Stomach (tissue), 4 donors: ENCODE data around the gene PYGB.

ENCODE experiments used
- POLR2A ChIP-seq, 4 donors: fragments of 450-650 bp; IDR thresholded peaks; one replicate each; pipeline ENCODE4 v1.6.1; 2016; ENCODE audit warnings: antibody characterized with exemption in 4 of 4, control low read depth in 2 of 4, mild to moderate bottlenecking in 1 of 4, moderate library complexity in 1 of 4
- POLR2AphosphoS5 ChIP-seq, 3 donors: sonication (generic); formaldehyde crosslinking; IDR thresholded peaks; one replicate each; pipeline ENCODE4 v1.6.1; 2016; ENCODE audit warnings: antibody characterized with exemption in 3 of 3
- TF ChIP-seq, protein P1 (sequence below), 7 experiments: fragments of 450-650 bp in 4 of 7; fragments of 200-600 bp in 3 of 7; sonication (generic) in 3 of 7; IDR thresholded peaks; one replicate each; pipeline ENCODE4 v1.5.1; 2016 to 2019; ENCODE audit warnings: antibody characterized with exemption in 7 of 7, control low read depth in 2 of 7, mild to moderate bottlenecking in 1 of 7

DNA sequence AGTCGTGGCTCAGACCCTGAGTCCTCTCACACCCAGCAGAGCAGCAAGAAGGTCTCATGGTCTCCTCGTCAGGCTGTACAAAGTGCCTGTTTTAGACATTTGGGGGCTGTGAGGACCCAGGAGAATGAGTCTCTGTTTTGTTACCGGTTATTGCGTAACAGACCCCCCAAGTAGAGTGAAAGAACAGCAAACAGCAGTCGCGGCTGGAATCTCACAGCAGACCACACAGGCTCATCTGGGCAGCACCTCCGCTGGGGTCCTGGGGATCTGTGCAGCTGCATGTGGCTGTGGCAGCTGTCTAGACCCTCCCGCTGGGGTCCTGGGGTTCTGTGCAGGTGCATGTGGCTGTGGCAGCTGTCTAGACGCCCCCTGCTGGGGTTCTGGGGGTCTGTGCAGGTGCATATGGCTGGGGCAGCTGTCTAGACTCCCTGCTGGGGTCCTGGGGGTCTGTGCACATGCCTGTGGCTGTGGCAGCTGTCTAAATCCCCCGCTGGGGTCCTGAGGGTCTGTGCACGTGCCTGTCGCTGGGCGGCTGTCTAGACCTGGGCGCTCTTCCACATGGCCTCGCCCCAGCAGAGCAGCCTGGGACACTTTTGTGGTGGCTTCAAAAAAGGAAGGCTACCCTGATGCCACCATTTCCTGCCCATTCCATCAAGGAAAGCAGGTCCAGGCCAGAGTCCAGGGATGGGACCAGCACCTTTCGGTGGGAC, 27.7 kb upstream of the PYGB start:
- TF ChIP-seq, protein P1, sequence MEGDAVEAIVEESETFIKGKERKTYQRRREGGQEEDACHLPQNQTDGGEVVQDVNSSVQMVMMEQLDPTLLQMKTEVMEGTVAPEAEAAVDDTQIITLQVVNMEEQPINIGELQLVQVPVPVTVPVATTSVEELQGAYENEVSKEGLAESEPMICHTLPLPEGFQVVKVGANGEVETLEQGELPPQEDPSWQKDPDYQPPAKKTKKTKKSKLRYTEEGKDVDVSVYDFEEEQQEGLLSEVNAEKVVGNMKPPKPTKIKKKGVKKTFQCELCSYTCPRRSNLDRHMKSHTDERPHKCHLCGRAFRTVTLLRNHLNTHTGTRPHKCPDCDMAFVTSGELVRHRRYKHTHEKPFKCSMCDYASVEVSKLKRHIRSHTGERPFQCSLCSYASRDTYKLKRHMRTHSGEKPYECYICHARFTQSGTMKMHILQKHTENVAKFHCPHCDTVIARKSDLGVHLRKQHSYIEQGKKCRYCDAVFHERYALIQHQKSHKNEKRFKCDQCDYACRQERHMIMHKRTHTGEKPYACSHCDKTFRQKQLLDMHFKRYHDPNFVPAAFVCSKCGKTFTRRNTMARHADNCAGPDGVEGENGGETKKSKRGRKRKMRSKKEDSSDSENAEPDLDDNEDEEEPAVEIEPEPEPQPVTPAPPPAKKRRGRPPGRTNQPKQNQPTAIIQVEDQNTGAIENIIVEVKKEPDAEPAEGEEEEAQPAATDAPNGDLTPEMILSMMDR (IDR thresholded peaks at IDR 0.05), result peak in 1 of 7 experiments; percentile 11
- TF ChIP-seq POLR2A (IDR thresholded peaks at IDR 0.05), result no peak
- TF ChIP-seq POLR2AphosphoS5 (IDR thresholded peaks at IDR 0.05), result no peak
